SU-DHL-6 (cell line): ENCODE data around the gene NLGN1.

ENCODE experiments used
- H2AFZ ChIP-seq: fragments of 200-600 bp; sonication (generic); 2 replicates; pipeline ENCODE4 v1.6.1; 2014; ENCODE audit warnings: low read depth, mild to moderate bottlenecking, moderate library complexity, mixed read lengths, antibody characterized with exemption, low read length; ENCODE audit not compliant: severe bottlenecking
- H3F3A ChIP-seq: fragments of 200-600 bp; shearing (Covaris generic); 2 replicates; pipeline ENCODE4 v1.6.0; 2016; ENCODE audit warnings: antibody characterized with exemption, mild to moderate bottlenecking; ENCODE audit not compliant: insufficient read depth
- H3K27ac ChIP-seq: fragments of 200-600 bp; sonication (generic); 2 replicates; pipeline ENCODE4 v1.5.1; 2016; ENCODE audit warnings: low read depth, mild to moderate bottlenecking, low read length, moderate library complexity, mixed read lengths
- H3K27me3 ChIP-seq: fragments of 200-600 bp; sonication (generic), shearing (Covaris generic); 2 replicates; pipeline ENCODE4 v1.6.0; 2014; ENCODE audit warnings: mild to moderate bottlenecking, low read length
- H3K36me3 ChIP-seq: fragments of 200-600 bp; sonication (generic); 2 replicates; pipeline ENCODE4 v1.6.1; 2014; ENCODE audit warnings: mild to moderate bottlenecking, low read length, mixed read lengths
- H3K4me2 ChIP-seq: fragments of 300-600, 200-600 bp; shearing (Covaris generic), sonication (generic); 2 replicates; pipeline ENCODE4 v1.6.0; 2014; ENCODE audit warnings: low read length, low read depth, mild to moderate bottlenecking; ENCODE audit not compliant: poor library complexity, severe bottlenecking
- H3K4me3 ChIP-seq: fragments of 200-600 bp; sonication (generic); 2 replicates; pipeline ENCODE4 v1.5.1; 2014; ENCODE audit warnings: antibody characterized with exemption, low read length, mild to moderate bottlenecking, mixed read lengths; ENCODE audit not compliant: insufficient read depth, poor library complexity, severe bottlenecking
- H3K79me2 ChIP-seq: fragments of 200-600 bp; sonication (generic); 2 replicates; pipeline ENCODE4 v1.6.1; 2014; ENCODE audit warnings: mild to moderate bottlenecking, low read length, moderate library complexity; ENCODE audit not compliant: insufficient read depth
- H3K9ac ChIP-seq: fragments of 200-600 bp; sonication (generic); 2 replicates; pipeline ENCODE4 v1.7.0; 2014; ENCODE audit warnings: mild to moderate bottlenecking, low read length
- H3K9me2 ChIP-seq: fragments of 200-600 bp; sonication (generic); replicated peaks from 2 replicates; pipeline ENCODE4 v1.6.1; 2014; ENCODE audit warnings: low read length; ENCODE audit not compliant: insufficient read depth
- H3K9me3 ChIP-seq: fragments of 200-600 bp; sonication (generic); 2 replicates; pipeline ENCODE4 v1.6.1; 2014; ENCODE audit warnings: low read length, mixed read lengths; ENCODE audit not compliant: insufficient read depth
- H4K20me1 ChIP-seq: fragments of 200-600 bp; sonication (generic); 2 replicates; pipeline ENCODE4 v1.6.1; 2014; ENCODE audit warnings: low read depth, mild to moderate bottlenecking, antibody characterized with exemption, low read length, moderate library complexity, mixed read lengths
- EZH2phosphoT487 ChIP-seq: fragments of 200-600 bp; sonication (generic), shearing (Covaris generic); conservative IDR thresholded peaks from 2 replicates; pipeline ENCODE4 v1.6.1; 2018; ENCODE audit warnings: mild to moderate bottlenecking, antibody characterized with exemption, low read length, moderate library complexity, mixed read lengths
- TF ChIP-seq, protein P1 (sequence below): fragments of 200-600 bp; sonication (generic); IDR thresholded peaks from one replicate; pipeline ENCODE4 v1.5.1; 2017; ENCODE audit warnings: antibody characterized with exemption, mild to moderate bottlenecking, low read length, moderate library complexity; ENCODE audit not compliant: insufficient read depth, poor library complexity, severe bottlenecking

NLGN1 gene

DNA sequence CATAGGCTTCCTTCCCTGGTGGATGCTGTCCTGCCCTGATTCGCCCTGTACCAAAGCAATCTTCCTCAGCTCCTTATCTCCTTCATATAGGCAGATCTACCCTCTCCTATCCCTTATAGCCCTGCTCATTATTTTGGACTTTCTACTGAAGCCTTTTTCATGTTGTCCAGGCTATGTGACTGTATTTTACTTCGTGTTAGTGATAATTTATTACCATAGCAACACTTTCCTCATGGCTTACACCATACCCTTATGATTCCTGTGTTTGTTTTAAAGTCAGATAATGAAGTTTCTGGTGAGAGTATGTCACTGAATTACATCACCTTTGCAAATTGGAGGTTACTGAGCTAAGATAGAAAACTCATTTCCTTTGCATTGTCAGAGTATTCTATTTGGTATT is 352.6 kb downstream of the NLGN1 start:
- Histone ChIP-seq H3K9me2 (no peaks in the 10 kb centered on the region), H3K9me3 (no peaks in the 10 kb centered on the region), H3K27me3 (no peaks in the 10 kb centered on the region), H3K4me2 (no peak overlapping the region), H3K4me3 (no peak overlapping the region), H4K20me1 (no peaks in the 10 kb centered on the region), H3K36me3 (no peaks in the 10 kb centered on the region), H2AFZ (no peak overlapping the region), H3K27ac (no peak overlapping the region), H3K9ac (no peak overlapping the region), H3F3A (no peaks in the 10 kb centered on the region), H3K79me2 (no peaks in the 10 kb centered on the region)
- TF ChIP-seq, protein P1, sequence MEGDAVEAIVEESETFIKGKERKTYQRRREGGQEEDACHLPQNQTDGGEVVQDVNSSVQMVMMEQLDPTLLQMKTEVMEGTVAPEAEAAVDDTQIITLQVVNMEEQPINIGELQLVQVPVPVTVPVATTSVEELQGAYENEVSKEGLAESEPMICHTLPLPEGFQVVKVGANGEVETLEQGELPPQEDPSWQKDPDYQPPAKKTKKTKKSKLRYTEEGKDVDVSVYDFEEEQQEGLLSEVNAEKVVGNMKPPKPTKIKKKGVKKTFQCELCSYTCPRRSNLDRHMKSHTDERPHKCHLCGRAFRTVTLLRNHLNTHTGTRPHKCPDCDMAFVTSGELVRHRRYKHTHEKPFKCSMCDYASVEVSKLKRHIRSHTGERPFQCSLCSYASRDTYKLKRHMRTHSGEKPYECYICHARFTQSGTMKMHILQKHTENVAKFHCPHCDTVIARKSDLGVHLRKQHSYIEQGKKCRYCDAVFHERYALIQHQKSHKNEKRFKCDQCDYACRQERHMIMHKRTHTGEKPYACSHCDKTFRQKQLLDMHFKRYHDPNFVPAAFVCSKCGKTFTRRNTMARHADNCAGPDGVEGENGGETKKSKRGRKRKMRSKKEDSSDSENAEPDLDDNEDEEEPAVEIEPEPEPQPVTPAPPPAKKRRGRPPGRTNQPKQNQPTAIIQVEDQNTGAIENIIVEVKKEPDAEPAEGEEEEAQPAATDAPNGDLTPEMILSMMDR, result no peak
- TF ChIP-seq EZH2phosphoT487, result no peak

DNA sequence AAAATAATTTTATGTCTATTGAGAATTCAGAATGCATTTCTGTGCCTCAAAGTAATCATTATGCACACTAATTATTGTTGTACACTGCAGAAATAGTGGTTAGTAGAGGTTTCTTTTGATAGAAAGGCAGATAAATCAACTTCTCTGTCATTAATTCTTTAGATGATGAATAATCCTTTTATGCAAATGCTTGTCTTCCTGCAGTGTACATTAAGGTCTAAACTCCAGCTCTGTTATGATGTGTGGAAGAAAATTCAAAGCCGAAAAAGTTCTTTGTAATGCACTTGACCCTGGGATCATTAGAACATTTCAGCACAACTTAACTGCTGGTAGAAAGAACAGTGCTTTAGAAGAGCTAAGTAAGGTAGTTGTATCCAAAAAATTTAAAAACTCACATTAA is 353.0 kb downstream of the NLGN1 start:
- Histone ChIP-seq H2AFZ (no peak overlapping the region), H3K27ac (no peak overlapping the region), H3K4me2 (no peak overlapping the region), H3F3A (no peaks in the 10 kb centered on the region), H4K20me1 (no peaks in the 10 kb centered on the region), H3K79me2 (no peaks in the 10 kb centered on the region), H3K9me3 (no peaks in the 10 kb centered on the region), H3K9ac (no peak overlapping the region), H3K4me3 (no peak overlapping the region), H3K27me3 (no peaks in the 10 kb centered on the region), H3K36me3 (no peaks in the 10 kb centered on the region), H3K9me2 (no peaks in the 10 kb centered on the region)
- no peak for TF ChIP-seq EZH2phosphoT487
- TF ChIP-seq, protein P1, result no peak

DNA sequence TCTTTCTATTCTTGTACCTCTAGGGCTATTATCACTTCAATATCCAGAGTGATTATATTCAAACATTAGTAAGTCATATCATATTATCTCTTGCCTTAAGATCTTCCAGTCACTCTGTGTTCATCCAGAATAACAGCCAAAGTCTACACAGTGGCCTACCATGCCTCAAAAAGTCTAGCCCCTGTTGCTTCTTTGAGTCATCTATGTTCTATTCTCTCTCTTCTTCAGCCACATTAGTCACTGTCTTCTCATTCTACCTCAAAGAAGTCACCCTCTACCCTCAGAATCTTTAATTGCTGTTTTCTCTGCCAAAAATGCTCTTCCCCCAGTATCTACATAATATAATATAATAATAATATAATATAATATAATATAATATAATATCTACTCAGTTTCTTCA is 356.0 kb downstream of the NLGN1 start:
- no peaks in the 10 kb centered on the region for H3K9me3 ChIP-seq
- H3K27ac ChIP-seq, result no peak overlapping the region
- TF ChIP-seq, protein P1, result no peak
- no peak for TF ChIP-seq EZH2phosphoT487

DNA sequence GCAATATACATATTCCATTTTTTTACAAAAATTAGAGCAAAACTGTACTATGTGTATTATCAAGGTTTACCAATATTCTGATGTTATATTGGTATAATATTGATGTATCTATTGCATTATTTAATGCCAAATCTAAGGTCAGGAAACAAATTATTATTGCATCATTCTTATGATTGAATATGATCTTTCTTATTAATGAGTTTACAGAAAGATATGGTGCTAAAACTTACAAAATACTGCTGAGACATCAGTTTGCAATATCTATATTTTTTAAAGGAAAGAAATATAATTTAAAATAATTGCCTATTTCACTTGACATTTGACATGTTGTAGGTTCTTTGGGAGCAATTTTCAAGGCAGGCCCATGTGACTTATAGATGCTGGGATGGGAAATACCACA is 357.6 kb downstream of the NLGN1 start:
- no peak overlapping the region for H2AFZ ChIP-seq
- H3K9me2 ChIP-seq, result no peaks in the 10 kb centered on the region
- H3K9ac ChIP-seq, result no peak overlapping the region
- no peaks in the 10 kb centered on the region for H4K20me1 ChIP-seq
- H3F3A ChIP-seq, result no peaks in the 10 kb centered on the region
- TF ChIP-seq EZH2phosphoT487, result no peak
- TF ChIP-seq, protein P1, result no peak
- no peak overlapping the region for H3K4me2 ChIP-seq
- no peaks in the 10 kb centered on the region for H3K79me2 ChIP-seq
- no peaks in the 10 kb centered on the region for H3K27me3 ChIP-seq
- no peak overlapping the region for H3K27ac ChIP-seq
- no peaks in the 10 kb centered on the region for H3K36me3 ChIP-seq
- no peak overlapping the region for H3K4me3 ChIP-seq
- H3K9me3 ChIP-seq, result no peaks in the 10 kb centered on the region

More for the DNA sequence above, 356.0 kb downstream of the NLGN1 start:
- Histone ChIP-seq H3K4me2 (no peak overlapping the region), H3K9me2 (no peaks in the 10 kb centered on the region), H3K36me3 (no peaks in the 10 kb centered on the region), H3K4me3 (no peak overlapping the region), H3K9ac (no peak overlapping the region), H3K79me2 (no peaks in the 10 kb centered on the region), H3K27me3 (no peaks in the 10 kb centered on the region), H2AFZ (no peak overlapping the region), H3F3A (no peaks in the 10 kb centered on the region), H4K20me1 (no peaks in the 10 kb centered on the region)
